PC-3 (cell line): ENCODE measurements around the gene CSF2RB. TPM values are rescaled to one million over a fixed set of nuclear protein-coding genes. Genes with fewer than 3 reads are reported as not detected.

Source experiments
- ATAC-seq: fragments of 200-7000 bp; cut with Tn5 transposase; 2 replicates; pipeline ENCODE4 v1.9.1; 2020; ENCODE audit warnings: mild to moderate bottlenecking, moderate library complexity
- BruUV-seq: library from RNA; stranded (reverse); fragments of 400-500 nt; replicated peaks from 2 replicates; lab custom pipeline; 2021; lab: Mats Ljungman, UMichigan
- CTCF ChIA-PET: fragments of 300-600 bp; sonication (Branson Sonifier 250); formaldehyde crosslinking; loops from one replicate; lab custom pipeline; 2022; ENCODE audit warnings: antibody characterized with exemption; lab: Charles Lee
- POLR2A ChIA-PET: fragments of 300-600 bp; sonication (Branson Sonifier 250); formaldehyde crosslinking; loops from one replicate; lab custom pipeline; 2022; ENCODE audit warnings: antibody characterized with exemption; ENCODE audit not compliant: unreplicated experiment; lab: Charles Lee
- DNase-seq: peaks from one replicate; pipeline ENCODE4 v3.0.0-alpha.2; 2015
- H2AFZ ChIP-seq: fragments of 300-600 bp; sonication (generic); 2 replicates; pipeline ENCODE4 v1.6.0; 2016; ENCODE audit warnings: antibody characterized with exemption, low read length
- H3F3A ChIP-seq: fragments of 300-600 bp; sonication (generic); one replicate; pipeline ENCODE4 v1.6.0; 2017; ENCODE audit warnings: antibody characterized with exemption, low read length, control low read depth, mild to moderate bottlenecking; ENCODE audit not compliant: unreplicated experiment
- H3K27ac ChIP-seq: fragments of 300-600 bp; sonication (generic); 2 replicates; pipeline ENCODE4 v1.5.1; 2016; ENCODE audit warnings: mild to moderate bottlenecking, low read length
- H3K27me3 ChIP-seq: fragments of 300-600 bp; sonication (generic); 2 replicates; pipeline ENCODE4 v1.6.1; 2016; ENCODE audit warnings: low read length, mixed read lengths
- H3K36me3 ChIP-seq: fragments of 300-600 bp; sonication (generic); 2 replicates; pipeline ENCODE4 v1.6.1; 2016; ENCODE audit warnings: low read depth, mixed run types, low read length, mixed read lengths
- H3K4me1 ChIP-seq: fragments of 300-600 bp; sonication (generic); 2 replicates; pipeline ENCODE4 v1.5.1; 2016; ENCODE audit warnings: low read length; ENCODE audit not compliant: insufficient read depth
- H3K4me2 ChIP-seq: fragments of 300-600 bp; sonication (generic); 2 replicates; pipeline ENCODE4 v1.6.0; 2016; ENCODE audit warnings: low read length
- H3K4me3 ChIP-seq: fragments of 300-600 bp; sonication (generic); 2 replicates; pipeline ENCODE4 v1.5.1; 2016; ENCODE audit warnings: mild to moderate bottlenecking, low read length, mixed read lengths
- H3K79me2 ChIP-seq: fragments of 300-600 bp; sonication (generic); 2 replicates; pipeline ENCODE4 v1.6.1; 2017; ENCODE audit warnings: low read length, mixed read lengths
- H3K9ac ChIP-seq: fragments of 300-600 bp; sonication (generic); 2 replicates; pipeline ENCODE4 v1.6.0; 2016; ENCODE audit warnings: mild to moderate bottlenecking, low read length
- H3K9me2 ChIP-seq: fragments of 300-600 bp; sonication (generic); replicated peaks from 2 replicates; pipeline ENCODE4 v1.6.1; 2016; ENCODE audit warnings: mixed run types, low read length, mixed read lengths
- H3K9me3 ChIP-seq: fragments of 300-600 bp; sonication (generic); 2 replicates; pipeline ENCODE4 v1.6.1; 2016; ENCODE audit warnings: low read length, mixed read lengths
- H4K20me1 ChIP-seq: fragments of 300-600 bp; sonication (generic); 2 replicates; pipeline ENCODE4 v1.6.1; 2016; ENCODE audit warnings: low read length, mixed read lengths
- EZH2 ChIP-seq: fragments of 300-600 bp; sonication (generic); IDR thresholded peaks from one replicate; pipeline ENCODE4 v1.6.1; 2017; ENCODE audit warnings: antibody characterized with exemption, mild to moderate bottlenecking, low read length; ENCODE audit not compliant: unreplicated experiment
- EZH2phosphoT487 ChIP-seq: fragments of 300-600 bp; sonication (generic); IDR thresholded peaks from 2 replicates; pipeline ENCODE4 v1.6.1; 2018; ENCODE audit warnings: mild to moderate bottlenecking, antibody characterized with exemption, low read length, borderline replicate concordance
- intact Hi-C: fragments of 100-400 bp; cut with micrococcal nuclease; formaldehyde crosslinking; loops from 2 replicates; pipeline ENCODE4 v1.9.0; 2023
- total RNA-seq: library from RNA; depleted of rRNA; stranded (reverse); fragments of >200 nt; gene quantifications from 2 replicates; pipeline ENCODE4 v1.2.3, GENCODE V29; 2014
- TF ChIP-seq, protein P1 (sequence below): fragments of 300-600 bp; sonication (generic); conservative IDR thresholded peaks from 2 replicates; pipeline ENCODE4 v1.5.1; 2017; ENCODE audit warnings: antibody characterized with exemption, low read depth, mild to moderate bottlenecking, low read length

The CSF2RB gene
- total RNA-seq, 1 experiment from 2014 or later, result not detected

DNA sequence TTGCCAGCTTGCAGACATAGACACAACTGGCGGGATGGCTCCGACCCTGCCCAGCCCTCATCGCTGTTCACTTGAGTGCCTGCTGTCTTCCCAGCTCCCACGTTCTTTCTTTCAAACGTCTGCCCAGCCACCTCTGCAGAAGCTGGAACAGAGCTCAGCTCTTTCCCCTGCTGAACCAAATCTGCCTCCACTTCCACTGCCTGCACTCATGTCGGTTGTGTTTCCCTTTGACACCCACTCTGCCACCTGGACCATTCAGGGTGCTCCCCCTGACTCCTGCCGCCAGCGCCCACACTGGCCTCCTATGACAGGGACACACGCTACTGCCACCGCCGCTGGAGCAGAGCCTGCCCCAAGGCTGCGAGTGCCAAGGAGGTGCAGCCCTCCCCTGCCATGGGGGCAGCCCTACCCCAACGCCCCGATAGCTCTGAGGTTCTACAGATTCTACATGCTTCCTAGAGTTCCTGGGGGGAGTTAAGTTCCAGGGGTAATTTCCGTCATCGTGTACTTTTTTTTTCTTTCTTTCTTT is 67.9 kb downstream of the CSF2RB start:
- Histone ChIP-seq H3K4me1 (no peaks in the 10 kb centered on the region), H3F3A (no peaks in the 10 kb centered on the region), H3K79me2 (no peaks in the 10 kb centered on the region), H3K9me2 (no peaks in the 10 kb centered on the region), H2AFZ (no peak overlapping the region), H3K4me2 (no peak overlapping the region), H3K9ac (no peak overlapping the region), H3K27me3 (no peaks in the 10 kb centered on the region), H3K4me3 (no peak overlapping the region), H3K9me3 (no peaks in the 10 kb centered on the region), H4K20me1 (no peaks in the 10 kb centered on the region), H3K27ac (no peak overlapping the region), H3K36me3 (no peaks in the 10 kb centered on the region; the same call in 1 of the 2 replicates)
- ChIA-PET POLR2A (no interaction called here), CTCF (interaction anchor here (0.6 kb wide), 1 partner anchor 1695 kb away, joined by 4 read pairs; no protein-coding TSS in a partner anchor)
- intact Hi-C loops, result no loop called here
- DNase-seq (no peak), ATAC-seq (no peak)
- no TSS peak for BruUV-seq
- TF ChIP-seq EZH2phosphoT487 (no peak), EZH2 (no peak)
- TF ChIP-seq, protein P1, sequence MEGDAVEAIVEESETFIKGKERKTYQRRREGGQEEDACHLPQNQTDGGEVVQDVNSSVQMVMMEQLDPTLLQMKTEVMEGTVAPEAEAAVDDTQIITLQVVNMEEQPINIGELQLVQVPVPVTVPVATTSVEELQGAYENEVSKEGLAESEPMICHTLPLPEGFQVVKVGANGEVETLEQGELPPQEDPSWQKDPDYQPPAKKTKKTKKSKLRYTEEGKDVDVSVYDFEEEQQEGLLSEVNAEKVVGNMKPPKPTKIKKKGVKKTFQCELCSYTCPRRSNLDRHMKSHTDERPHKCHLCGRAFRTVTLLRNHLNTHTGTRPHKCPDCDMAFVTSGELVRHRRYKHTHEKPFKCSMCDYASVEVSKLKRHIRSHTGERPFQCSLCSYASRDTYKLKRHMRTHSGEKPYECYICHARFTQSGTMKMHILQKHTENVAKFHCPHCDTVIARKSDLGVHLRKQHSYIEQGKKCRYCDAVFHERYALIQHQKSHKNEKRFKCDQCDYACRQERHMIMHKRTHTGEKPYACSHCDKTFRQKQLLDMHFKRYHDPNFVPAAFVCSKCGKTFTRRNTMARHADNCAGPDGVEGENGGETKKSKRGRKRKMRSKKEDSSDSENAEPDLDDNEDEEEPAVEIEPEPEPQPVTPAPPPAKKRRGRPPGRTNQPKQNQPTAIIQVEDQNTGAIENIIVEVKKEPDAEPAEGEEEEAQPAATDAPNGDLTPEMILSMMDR, result no peak

DNA sequence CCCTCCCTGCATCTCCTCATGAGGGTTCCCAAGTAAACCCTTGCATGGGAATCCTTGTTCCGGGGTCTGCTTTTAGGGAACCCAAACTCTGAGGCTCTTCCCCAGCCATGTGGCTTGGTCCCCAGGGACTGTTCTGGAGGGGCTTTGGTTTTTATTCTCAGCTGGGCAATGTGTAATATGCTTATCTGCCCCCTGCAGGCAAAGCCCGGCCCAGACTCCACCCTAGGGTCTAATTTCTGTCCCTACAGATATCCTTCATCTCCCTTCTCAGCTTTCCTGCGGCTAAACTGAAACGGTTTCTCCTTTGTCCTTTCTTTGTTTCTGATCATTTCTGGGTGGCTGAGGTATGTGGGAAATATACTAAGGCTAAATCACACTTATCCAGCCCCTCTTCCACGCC is 68.7 kb downstream of the CSF2RB start:
- ChIA-PET CTCF (interaction anchor here (0.6 kb wide), 1 partner anchor 581 kb away, joined by 3 read pairs; no protein-coding TSS in a partner anchor), POLR2A (no interaction called here)
- H3K36me3 ChIP-seq, result no peaks in the 10 kb centered on the region; the same call in 1 of the 2 replicates
- no TSS peak for BruUV-seq
- no peaks in the 10 kb centered on the region for H3K9me3 ChIP-seq
- DNase-seq, result no peak
- TF ChIP-seq, protein P1, result peak; percentile 38
- TF ChIP-seq EZH2phosphoT487, result no peak
- no peaks in the 10 kb centered on the region for H3F3A ChIP-seq
- H3K4me2 ChIP-seq, result no peak overlapping the region
- H3K9me2 ChIP-seq, result no peaks in the 10 kb centered on the region
- H3K4me1 ChIP-seq, result no peaks in the 10 kb centered on the region
- H3K9ac ChIP-seq, result no peak overlapping the region
- no peaks in the 10 kb centered on the region for H4K20me1 ChIP-seq
- no peaks in the 10 kb centered on the region for H3K27me3 ChIP-seq
- H3K4me3 ChIP-seq, result no peak overlapping the region
- no peak overlapping the region for H3K27ac ChIP-seq
- no peak overlapping the region for H2AFZ ChIP-seq
- intact Hi-C loops, result no loop called here
- no peak for ATAC-seq
- no peaks in the 10 kb centered on the region for H3K79me2 ChIP-seq

DNA sequence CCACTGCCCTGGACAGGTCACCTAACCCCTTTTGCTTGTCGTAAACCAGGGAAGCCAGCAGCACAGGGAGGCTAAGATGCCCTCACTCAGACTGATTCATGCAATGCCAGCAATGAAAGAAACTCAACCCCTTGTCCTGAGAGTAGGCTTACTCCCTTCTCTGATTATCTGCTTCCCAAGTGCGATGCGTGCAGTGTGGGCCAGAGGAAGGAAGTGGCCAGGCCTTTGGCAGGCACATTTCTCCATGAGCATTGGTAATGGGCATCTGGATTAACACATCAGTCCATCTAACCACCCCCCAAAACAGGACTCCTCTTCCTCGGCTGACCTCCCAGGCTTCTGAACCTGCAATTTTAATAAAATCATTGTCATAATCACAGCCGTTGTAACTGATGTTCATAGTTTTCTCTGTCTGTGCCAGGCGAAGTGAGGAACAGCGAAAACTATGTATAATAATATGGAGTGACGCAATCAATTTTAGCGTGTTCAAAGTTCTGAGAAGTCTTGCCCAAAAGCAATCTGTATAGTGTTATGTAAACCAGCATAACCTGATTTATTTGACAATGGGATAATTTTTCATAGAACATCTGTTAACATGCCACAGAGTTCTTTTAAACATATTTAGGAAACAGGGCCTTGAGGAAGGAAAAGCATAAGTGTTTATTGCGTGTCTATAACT is 71.9 kb downstream of the CSF2RB start:
- no peak overlapping the region for H3K4me3 ChIP-seq
- CTCF ChIA-PET, result no interaction called here
- H3F3A ChIP-seq, result no peaks in the 10 kb centered on the region
- TF ChIP-seq EZH2phosphoT487 (no peak), EZH2 (no peak)
- TF ChIP-seq, protein P1, result no peak
- no peak for DNase-seq
- no peaks in the 10 kb centered on the region for H4K20me1 ChIP-seq
- no peaks in the 10 kb centered on the region for H3K9me2 ChIP-seq
- intact Hi-C loops, result no loop called here
- no peaks in the 10 kb centered on the region; the same call in 1 of the 2 replicates for H3K36me3 ChIP-seq
- no peak overlapping the region for H3K9ac ChIP-seq
- no peak for ATAC-seq
- H3K9me3 ChIP-seq, result no peaks in the 10 kb centered on the region
- H3K4me1 ChIP-seq, result no peaks in the 10 kb centered on the region
- no peaks in the 10 kb centered on the region for H3K79me2 ChIP-seq
- POLR2A ChIA-PET, result no interaction called here
- no TSS peak for BruUV-seq
- no peak overlapping the region for H3K27ac ChIP-seq
- no peak overlapping the region for H3K4me2 ChIP-seq
- H2AFZ ChIP-seq, result no peak overlapping the region
- H3K27me3 ChIP-seq, result peaks cover 6% of the 10 kb centered on the region; the same call in 1 of the 2 replicates
